Forelimb muscle (tissue), 1 donor: ENCODE results near the gene LRRC4C. TPM values are rescaled to one million over a fixed set of nuclear protein-coding genes. Genes with fewer than 3 reads are reported as not detected.
"Not testable (repeated sequence)": the region's sequence is repeated elsewhere in the genome, so short reads cannot be mapped to it uniquely, and the experiment has no call there.

Experiments
- DNase-seq: peaks from one replicate; pipeline ENCODE4 v3.0.0-alpha.2; 2013; ENCODE audit warnings: low read depth
- polyA plus RNA-seq: library from polyadenylated mRNA; unstranded; fragments of 120-200 nt; gene quantifications from one replicate; pipeline ENCODE4 v1.2.1, GENCODE V29; 2013; ENCODE audit not compliant: insufficient read length

LRRC4C gene
- polyA plus RNA-seq, 1 donor = 1.6 TPM

DNA sequence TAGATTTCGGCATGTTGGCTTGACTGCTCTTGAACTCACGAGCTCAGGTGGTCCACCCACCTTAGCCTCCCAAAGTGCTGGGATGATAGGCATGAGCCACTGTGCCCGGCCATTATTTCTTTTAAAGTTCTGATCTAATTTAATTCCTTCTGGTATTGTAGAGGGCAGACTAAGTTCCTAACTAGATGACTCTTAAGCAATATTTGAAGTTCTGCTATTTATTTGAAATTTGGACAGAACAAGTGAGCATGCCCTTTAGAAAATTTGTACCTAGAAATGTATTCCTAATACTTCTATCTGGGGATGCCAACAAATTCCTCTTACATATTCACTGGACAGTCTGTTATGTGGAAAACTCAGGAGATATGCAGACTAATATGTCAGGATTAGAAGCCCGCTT, 746.4 kb downstream of the LRRC4C start:
- no peak for DNase-seq

DNA sequence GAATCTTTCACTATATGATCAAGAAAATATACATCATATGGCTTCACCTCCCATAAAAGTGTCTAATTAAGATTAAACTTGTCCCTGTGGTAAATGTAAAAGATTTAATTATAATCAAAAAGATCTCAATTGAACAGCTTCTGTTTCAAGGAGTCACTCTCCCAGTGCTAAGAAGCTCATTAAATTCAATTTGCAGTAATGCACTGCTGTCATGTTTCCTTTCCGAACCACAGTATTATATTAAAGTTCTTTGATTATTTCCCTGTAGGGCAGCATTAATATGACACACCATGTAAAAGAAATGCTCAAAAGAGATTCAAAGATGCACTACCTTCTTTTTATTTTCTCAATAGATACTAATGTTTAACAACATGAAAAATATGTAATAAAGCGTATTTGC, 758.4 kb downstream of the LRRC4C start:
- DNase-seq = no peak

- DNase-seq = no peak
Observed at GRCh38 chr11:40689823-40690222, 769.6 kb downstream of the LRRC4C start.

- DNase-seq = no peak
Observed at GRCh38 chr11:40688369-40688768, 771.1 kb downstream of the LRRC4C start.

DNA sequence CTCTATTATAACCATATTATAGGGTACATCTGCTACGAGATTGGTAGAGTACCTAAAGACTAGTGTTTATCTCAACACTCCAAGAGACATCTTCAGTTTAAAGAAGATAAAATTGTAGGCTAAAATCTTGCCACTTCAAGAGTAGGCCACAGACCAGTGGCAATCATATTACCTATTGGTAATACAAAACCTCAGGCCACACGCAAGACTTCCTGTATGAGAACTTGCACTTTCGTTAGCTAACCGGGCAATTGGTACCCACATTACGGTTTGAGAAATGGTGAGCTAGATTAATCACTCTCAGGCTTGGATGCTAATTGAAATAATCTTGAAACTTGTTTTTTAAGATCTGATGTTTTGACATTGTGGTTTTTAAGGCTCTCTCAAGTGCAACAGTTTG, 772.7 kb downstream of the LRRC4C start:
- no peak for DNase-seq

- DNase-seq = no peak
Observed at GRCh38 chr11:40683010-40683409, 776.4 kb downstream of the LRRC4C start.

DNA sequence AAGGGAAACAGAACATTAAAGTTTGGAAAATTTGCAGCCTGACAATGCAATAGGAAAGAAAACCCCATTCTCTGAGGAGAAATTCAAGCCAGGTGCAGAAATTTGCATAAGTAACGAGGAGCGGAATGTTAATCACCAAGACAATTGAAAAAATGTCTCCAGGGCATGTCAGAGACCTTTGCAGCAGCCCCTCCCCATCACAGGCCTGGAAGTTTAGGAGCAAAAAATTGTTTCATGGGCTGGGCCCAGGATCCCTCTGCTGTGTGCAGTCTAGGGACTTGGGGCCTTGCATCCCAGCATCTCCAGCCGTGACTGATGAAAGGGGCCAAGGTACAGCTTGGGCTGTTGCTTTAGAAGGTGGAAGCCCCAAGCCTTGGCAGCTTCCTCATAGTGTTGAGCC, 780.2 kb downstream of the LRRC4C start:
- DNase-seq = no peak

DNA sequence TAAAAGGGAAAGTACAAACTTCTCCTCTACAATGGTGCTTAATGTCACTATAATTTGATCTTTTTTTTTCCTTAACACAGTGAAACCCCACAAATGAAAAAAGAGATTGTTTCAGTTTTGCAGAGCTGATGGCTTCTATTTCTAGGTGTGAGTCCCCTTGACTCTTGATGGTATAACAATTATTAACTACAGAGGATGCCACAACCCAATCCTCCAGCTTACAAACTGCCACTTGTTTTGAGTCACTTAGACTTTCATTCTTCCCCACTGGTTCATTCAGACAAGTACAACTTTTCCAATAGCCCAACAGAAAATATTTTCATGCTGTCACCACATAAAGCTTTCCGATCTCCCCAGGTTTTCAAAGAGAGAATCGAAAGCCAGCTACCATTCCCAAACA, 812.2 kb downstream of the LRRC4C start:
- DNase-seq = no peak

- no peak for DNase-seq
Observed at GRCh38 chr11:40642284-40642683, 817.2 kb downstream of the LRRC4C start.

GRCh38 chr11:40619654-40620053, 839.8 kb downstream of the LRRC4C start:
- DNase-seq = no peak

GRCh38 chr11:40606800-40607199, 852.7 kb downstream of the LRRC4C start:
- DNase-seq = no peak

DNA sequence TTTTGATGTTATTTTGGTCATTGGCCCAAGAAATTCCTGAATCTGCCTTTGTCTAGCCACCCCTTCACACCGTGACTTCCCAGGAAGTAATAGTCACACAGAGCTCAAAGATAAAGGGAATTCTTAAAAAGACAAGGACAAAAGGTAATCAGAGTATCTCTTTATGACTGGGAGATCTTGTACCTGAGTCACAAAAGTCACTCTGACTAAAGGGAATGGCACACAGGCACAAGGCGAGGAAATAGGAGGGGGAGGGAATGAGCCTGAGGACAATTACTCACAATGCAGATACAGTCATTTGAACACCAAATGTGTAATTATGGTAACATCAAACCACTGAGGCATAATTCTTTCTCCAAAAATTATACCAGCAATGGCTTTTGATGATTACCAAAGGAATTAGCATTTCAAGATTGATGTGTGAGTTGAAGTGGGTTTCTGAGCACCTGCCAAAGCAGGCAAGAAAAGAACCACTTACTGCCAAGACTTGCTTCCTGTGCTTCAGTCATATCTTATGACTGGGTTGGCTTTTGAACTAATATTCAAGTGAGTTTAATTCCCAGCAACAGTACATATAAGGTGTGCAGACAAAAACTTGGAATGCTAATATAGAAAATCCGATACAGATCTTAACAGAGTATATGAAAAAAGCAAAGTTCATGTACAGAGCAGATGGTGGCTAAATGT, 856.4 kb downstream of the LRRC4C start:
- no peak for DNase-seq

DNA sequence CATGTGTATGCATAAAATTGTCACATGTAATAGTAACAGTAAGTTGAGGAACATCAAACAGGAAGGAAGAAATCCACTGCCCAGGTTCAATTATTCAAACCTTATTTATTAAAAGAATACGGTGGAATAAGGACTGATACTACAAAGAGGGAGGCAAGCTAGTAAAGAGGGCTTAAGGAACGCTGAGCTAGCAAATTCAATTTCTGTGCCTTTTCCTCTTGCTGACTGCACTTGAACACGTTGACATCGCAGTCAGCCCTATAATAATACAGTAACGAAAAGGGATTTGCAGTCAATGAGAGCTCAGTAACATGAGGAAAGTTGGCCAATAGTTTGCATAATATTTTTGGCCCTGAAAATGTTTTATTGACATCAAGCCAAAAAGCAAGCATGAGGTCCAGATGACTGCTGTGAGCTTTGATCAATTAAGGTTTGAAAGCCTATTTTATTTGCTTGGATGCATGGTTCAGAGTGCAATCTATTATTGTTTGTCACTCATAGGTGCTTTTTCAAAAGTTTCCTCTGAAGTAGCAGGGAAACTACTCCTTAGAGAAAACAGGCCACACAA, 861.8 kb downstream of the LRRC4C start:
- peak; percentile 8 for DNase-seq

DNA sequence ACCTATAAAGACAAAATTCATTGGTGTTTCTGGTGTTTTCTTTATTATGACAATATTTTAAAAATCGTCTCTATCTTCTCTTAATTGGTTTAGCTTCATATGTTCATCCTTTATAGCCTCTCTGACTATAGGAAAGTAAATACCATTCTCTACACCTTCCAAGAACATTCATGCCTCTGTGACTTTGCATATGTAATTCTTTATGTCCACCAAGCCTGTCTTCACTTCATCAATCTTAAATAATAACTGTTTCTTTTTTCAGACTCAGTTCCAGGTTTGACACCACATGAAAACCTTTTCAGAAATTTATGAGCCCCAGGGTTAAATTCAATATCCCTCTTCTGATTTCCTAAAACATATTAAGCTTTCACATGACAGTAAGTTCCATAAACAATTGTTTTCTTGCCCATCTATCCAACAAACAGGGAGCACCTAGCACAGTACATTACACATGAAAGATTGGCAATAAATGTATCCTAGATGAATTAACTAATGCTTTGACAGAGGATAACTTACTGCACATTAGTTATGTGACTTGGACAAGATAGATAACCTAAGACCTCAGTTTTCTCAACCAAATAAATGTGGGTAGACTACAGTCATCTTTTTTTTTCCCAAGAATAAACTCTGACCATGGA, 886.1 kb downstream of the LRRC4C start:
- DNase-seq = no peak

DNA sequence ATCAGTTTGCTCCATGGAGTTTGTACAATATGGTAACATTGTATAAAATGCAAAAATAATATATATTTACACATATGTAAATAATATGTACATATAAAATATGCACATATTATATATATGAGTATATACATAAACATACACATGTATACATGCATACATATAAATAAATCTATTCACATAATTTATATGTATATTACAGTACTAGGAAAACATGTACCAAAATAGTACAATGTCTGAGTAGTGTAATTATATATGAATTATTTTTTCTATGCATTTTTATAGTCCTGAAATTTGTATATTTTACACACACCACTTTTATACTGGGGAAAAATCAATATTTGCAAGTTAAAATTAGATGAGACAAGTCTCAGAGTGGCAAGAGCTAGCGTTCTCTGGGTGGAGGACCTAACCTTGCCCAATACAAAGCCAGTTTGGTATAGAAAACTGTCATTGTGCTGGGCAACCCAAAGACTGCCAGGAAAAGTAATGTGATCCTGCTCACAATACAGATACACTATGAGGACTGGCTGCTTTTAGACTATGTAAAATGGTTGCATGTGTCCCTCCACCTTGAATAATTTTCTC, 889.4 kb downstream of the LRRC4C start:
- DNase-seq = no peak

DNA sequence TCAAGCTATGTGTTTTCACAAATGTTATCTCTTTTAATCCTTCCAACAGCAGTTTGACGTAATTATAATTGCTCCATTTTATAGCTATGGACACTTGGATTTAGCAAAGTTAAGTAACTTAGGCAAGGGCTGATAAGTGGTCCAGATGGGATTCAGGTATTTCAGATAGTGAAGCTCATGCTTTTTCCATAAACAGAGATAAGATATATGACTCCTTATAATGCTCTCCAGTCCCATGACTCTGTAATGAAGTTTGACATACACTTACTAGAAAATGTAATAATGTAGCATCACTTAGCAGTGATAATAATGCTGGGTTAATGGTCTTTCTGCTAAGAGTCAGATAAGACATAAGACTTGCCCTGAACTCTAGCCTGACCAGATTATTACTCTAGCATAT, 892.1 kb downstream of the LRRC4C start:
- DNase-seq = no peak

- DNase-seq = no peak
Observed at GRCh38 chr11:40544162-40544561, 915.3 kb downstream of the LRRC4C start.

DNA sequence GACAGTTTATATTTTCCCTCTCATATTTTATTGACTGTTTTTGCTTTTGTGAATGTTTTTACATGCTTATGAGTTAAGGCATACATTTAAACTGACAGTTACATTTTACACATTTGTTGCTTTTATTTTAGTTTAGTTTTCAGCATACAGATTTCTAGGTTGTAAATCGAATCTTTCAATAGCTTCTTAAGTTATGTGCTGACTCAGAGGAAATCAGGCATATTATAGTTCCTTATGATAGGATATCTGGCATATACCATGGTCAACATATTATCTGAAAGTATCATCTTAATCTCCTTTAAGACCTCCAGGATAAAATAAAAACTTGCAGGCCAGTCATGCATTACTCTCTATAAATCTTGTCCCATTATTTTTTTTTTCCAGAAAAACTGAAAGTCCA, 916.6 kb downstream of the LRRC4C start:
- DNase-seq = no peak

- DNase-seq = no peak
Observed at GRCh38 chr11:40537734-40538133, 921.7 kb downstream of the LRRC4C start.

DNA sequence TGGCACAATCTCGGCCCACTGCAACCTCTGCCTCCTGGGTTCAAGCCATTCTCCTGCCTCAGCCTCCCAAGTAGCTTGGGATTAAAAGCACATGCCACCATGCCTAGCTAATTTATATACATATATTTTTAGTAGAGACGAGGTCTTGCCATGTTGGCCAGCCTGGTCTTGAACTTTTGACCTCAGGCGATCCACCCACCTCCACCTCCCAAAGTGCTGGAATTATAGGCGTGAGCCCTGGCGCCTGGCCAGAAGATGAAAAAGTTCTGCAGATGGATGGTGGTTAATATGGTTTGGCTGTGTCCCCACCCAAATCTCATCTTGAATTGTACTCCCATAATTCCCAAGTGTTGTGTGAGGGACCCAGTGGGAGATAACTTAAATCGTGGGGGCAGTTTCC, 937.4 kb downstream of the LRRC4C start:
- not testable (repeated sequence) for DNase-seq

GRCh38 chr11:40517122-40517521, 942.3 kb downstream of the LRRC4C start:
- no peak for DNase-seq

DNA sequence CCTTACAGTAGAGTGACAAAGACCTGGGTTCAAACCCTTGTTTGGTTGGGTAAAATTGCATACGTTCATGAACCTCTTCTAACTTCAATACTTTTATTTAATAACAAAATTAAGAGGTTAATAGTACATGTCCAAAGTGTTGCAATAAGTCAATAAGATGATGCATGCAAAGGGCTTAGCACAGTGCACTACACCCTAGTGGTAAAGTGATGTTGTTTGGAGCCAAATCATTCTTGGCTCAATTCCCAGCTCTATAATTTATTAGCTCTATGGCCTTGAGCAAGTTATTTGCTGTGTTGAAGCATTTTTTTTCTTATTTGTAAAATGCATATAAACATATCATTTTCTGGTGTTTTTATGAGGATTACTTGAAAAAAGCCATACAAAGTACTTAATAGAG, 945.3 kb downstream of the LRRC4C start:
- no peak for DNase-seq

DNA sequence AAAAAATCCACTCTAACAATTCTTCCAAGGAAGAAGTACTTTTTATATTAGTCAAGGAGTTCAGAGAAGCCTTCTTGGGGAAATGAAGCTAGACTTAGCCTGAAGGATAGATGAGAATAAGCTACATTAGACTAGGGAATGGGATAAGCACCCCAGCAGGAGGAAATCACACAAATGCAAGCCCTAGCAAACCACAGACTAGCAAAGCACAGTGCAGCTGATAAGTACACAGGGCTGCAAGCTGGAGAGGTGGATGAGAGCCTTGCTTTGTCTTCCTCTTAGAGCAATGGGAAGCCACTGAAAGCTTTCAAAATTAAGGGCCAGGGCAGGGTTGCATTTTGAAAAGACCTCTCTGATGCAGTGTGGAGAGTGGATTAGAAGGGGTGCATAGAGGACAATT, 946.2 kb downstream of the LRRC4C start:
- no peak for DNase-seq
